Neural progenitor cell (in vitro differentiated cells): ENCODE measurements around the gene IRX2. TPM values are rescaled to one million over a fixed set of nuclear protein-coding genes. Genes with fewer than 3 reads are reported as not detected.

Source experiments
- DNase-seq: peaks from one replicate; pipeline ENCODE4 v3.0.0-alpha.2; 2016; ENCODE audit warnings: low spot score
- H2AFZ ChIP-seq: fragments of 200-600 bp; sonication (generic); replicated peaks from 2 replicates; pipeline ENCODE4 v1.6.1; 2016; ENCODE audit warnings: antibody characterized with exemption
- H3F3A ChIP-seq: fragments of 200-600 bp; sonication (generic); 2 replicates; pipeline ENCODE4 v1.6.1; 2016; ENCODE audit warnings: antibody characterized with exemption, low read depth
- H3K27ac ChIP-seq: fragments of 200-600 bp; sonication (generic); 2 replicates; pipeline ENCODE4 v1.5.1; 2016; ENCODE audit warnings: mild to moderate bottlenecking
- H3K27me3 ChIP-seq: fragments of 200-600 bp; sonication (generic); 2 replicates; pipeline ENCODE4 v1.6.1; 2016; ENCODE audit warnings: mild to moderate bottlenecking, moderate library complexity
- H3K36me3 ChIP-seq: fragments of 200-600 bp; sonication (generic); 2 replicates; pipeline ENCODE4 v1.5.1; 2016
- H3K4me1 ChIP-seq: fragments of 200-600 bp; sonication (generic); 2 replicates; pipeline ENCODE4 v1.6.1; 2016; ENCODE audit warnings: mixed run types
- H3K4me2 ChIP-seq: fragments of 200-600 bp; sonication (generic); 2 replicates; pipeline ENCODE4 v1.6.1; 2016
- H3K4me3 ChIP-seq: fragments of 200-600 bp; sonication (generic); 2 replicates; pipeline ENCODE4 v1.5.1; 2016
- H3K79me2 ChIP-seq: fragments of 200-600 bp; sonication (generic); 2 replicates; pipeline ENCODE4 v1.6.1; 2016; ENCODE audit warnings: low read depth
- H3K9ac ChIP-seq: fragments of 200-600 bp; sonication (generic); 2 replicates; pipeline ENCODE4 v1.6.1; 2016
- H3K9me3 ChIP-seq: fragments of 200-600 bp; sonication (generic); 2 replicates; pipeline ENCODE4 v1.5.1; 2016; ENCODE audit warnings: low read depth
- H4K20me1 ChIP-seq: fragments of 200-600 bp; sonication (generic); 2 replicates; pipeline ENCODE4 v1.6.1; 2016; ENCODE audit warnings: low read depth
- H3K27ac Mint-ChIP-seq: 3 replicates; pipeline ENCODE4 v1.8.0; 2021; ENCODE audit warnings: mixed read lengths
- H3K27me3 Mint-ChIP-seq: 2 replicates; pipeline ENCODE4 v1.8.0; 2022; ENCODE audit warnings: low read depth, mild to moderate bottlenecking, inconsistent platforms, moderate library complexity, mixed read lengths; ENCODE audit not compliant: insufficient read depth
- H3K36me3 Mint-ChIP-seq: 3 replicates; pipeline ENCODE4 v1.8.0; 2021; ENCODE audit warnings: mixed read lengths
- H3K4me1 Mint-ChIP-seq: 3 replicates; pipeline ENCODE4 v1.8.0; 2021; ENCODE audit warnings: mixed read lengths
- H3K4me3 Mint-ChIP-seq: 3 replicates; pipeline ENCODE4 v1.8.0; 2021; ENCODE audit warnings: mild to moderate bottlenecking, moderate library complexity, mixed read lengths
- H3K9me3 Mint-ChIP-seq: 3 replicates; pipeline ENCODE4 v1.8.0; 2020; ENCODE audit warnings: mixed read lengths
- CTCF ChIP-seq: fragments of 200-600 bp; sonication (generic); IDR thresholded peaks from 2 replicates; pipeline ENCODE4 v1.5.1; 2017; ENCODE audit warnings: antibody characterized with exemption, mild to moderate bottlenecking
- EZH2 ChIP-seq: fragments of 200-600 bp; sonication (generic); IDR thresholded peaks from 2 replicates; pipeline ENCODE4 v1.6.1; 2017; ENCODE audit warnings: antibody characterized with exemption, mild to moderate bottlenecking, moderate library complexity
- EZH2phosphoT487 ChIP-seq: fragments of 200-600 bp; sonication (generic); IDR thresholded peaks from 2 replicates; pipeline ENCODE4 v1.6.1; 2017; ENCODE audit warnings: antibody characterized with exemption
- total RNA-seq: library from RNA; depleted of rRNA; stranded (reverse); fragments of >200 nt; gene quantifications from 2 replicates; pipeline ENCODE4 v1.2.3, GENCODE V29; 2015; ENCODE audit warnings: low replicate concordance

Gene IRX2
- total RNA-seq, 1 donor from 2014 or later = 13.7 TPM

GRCh38 chr5:2756211-2757152 is 5.0 kb upstream of the IRX2 start:
- Histone ChIP-seq H3K4me3 (peak overlapping the region; percentile 68), H3K4me1 (peaks cover 24% of the 10 kb centered on the region), H2AFZ (peak overlapping the region; percentile 92), H4K20me1 (no peaks in the 10 kb centered on the region), H3K9ac (no peak overlapping the region), H3F3A (peaks cover 37% of the 10 kb centered on the region), H3K79me2 (no peaks in the 10 kb centered on the region), H3K36me3 (no peaks in the 10 kb centered on the region), H3K9me3 (no peaks in the 10 kb centered on the region), H3K4me2 (peak overlapping the region; percentile 87), H3K27me3 (peaks cover 67% of the 10 kb centered on the region), H3K27ac (no peak overlapping the region)
- Mint-ChIP-seq H3K36me3 (no peaks in the 10 kb centered on the region), H3K9me3 (no peaks in the 10 kb centered on the region), H3K27ac (peak overlapping the region; percentile 38), H3K4me3 (peak overlapping the region; percentile 85), H3K4me1 (peaks cover 48% of the 10 kb centered on the region), H3K27me3 (peaks cover 38% of the 10 kb centered on the region)
- DNase-seq = peak; percentile 82
- TF ChIP-seq EZH2 (no peak), CTCF (peak; percentile 19)

GRCh38 chr5:2755681-2756171 is 4.2 kb upstream of the IRX2 start:
- Histone ChIP-seq H3K9ac (no peak overlapping the region), H3K4me3 (peak overlapping the region; percentile 68), H3K36me3 (no peaks in the 10 kb centered on the region), H3K27ac (no peak overlapping the region), H3K27me3 (peaks cover 67% of the 10 kb centered on the region), H4K20me1 (no peaks in the 10 kb centered on the region), H2AFZ (peak overlapping the region; percentile 92), H3K4me2 (peak overlapping the region; percentile 87), H3K9me3 (no peaks in the 10 kb centered on the region), H3K79me2 (peaks cover 5% of the 10 kb centered on the region), H3F3A (peaks cover 37% of the 10 kb centered on the region), H3K4me1 (peaks cover 24% of the 10 kb centered on the region)
- TF ChIP-seq CTCF = no peak
- no peak for TF ChIP-seq EZH2
- no peak for TF ChIP-seq EZH2phosphoT487
- peak overlapping the region; percentile 38 for H3K27ac Mint-ChIP-seq
- no peaks in the 10 kb centered on the region for H3K36me3 Mint-ChIP-seq
- H3K4me1 Mint-ChIP-seq = peaks cover 43% of the 10 kb centered on the region
- peaks cover 38% of the 10 kb centered on the region for H3K27me3 Mint-ChIP-seq
- no peaks in the 10 kb centered on the region for H3K9me3 Mint-ChIP-seq
- peak; percentile 30 for DNase-seq
- H3K4me3 Mint-ChIP-seq = peak overlapping the region; percentile 85

- Histone ChIP-seq H3K4me1 (peaks cover 24% of the 10 kb centered on the region), H3K9me3 (no peaks in the 10 kb centered on the region), H3K27me3 (peaks cover 67% of the 10 kb centered on the region), H3K9ac (no peak overlapping the region), H4K20me1 (peaks cover 5% of the 10 kb centered on the region), H3K4me2 (peak overlapping the region; percentile 87), H3F3A (peaks cover 38% of the 10 kb centered on the region), H3K27ac (no peak overlapping the region), H2AFZ (peak overlapping the region; percentile 92), H3K4me3 (peak overlapping the region; percentile 68), H3K36me3 (no peaks in the 10 kb centered on the region), H3K79me2 (peaks cover 11% of the 10 kb centered on the region)
- peaks cover 38% of the 10 kb centered on the region for H3K27me3 Mint-ChIP-seq
- DNase-seq = peak; percentile 77
- H3K27ac Mint-ChIP-seq = no peak overlapping the region
- H3K9me3 Mint-ChIP-seq = no peaks in the 10 kb centered on the region
- no peaks in the 10 kb centered on the region for H3K36me3 Mint-ChIP-seq
- peaks cover 43% of the 10 kb centered on the region for H3K4me1 Mint-ChIP-seq
- TF ChIP-seq CTCF (peak; percentile 71), EZH2phosphoT487 (no peak), EZH2 (peak; percentile 62)
- H3K4me3 Mint-ChIP-seq = peak overlapping the region; percentile 93
Observed at GRCh38 chr5:2755076-2755680, 3.7 kb upstream of the IRX2 start.
